Smooth muscle cell (in vitro differentiated cells): ENCODE results near the gene TESMIN. TPM values are rescaled to one million over a fixed set of nuclear protein-coding genes. Genes with fewer than 3 reads are reported as not detected.

ENCODE experiments used
- DNase-seq: peaks from one replicate; lab custom pipeline; 2025; ENCODE audit not compliant: unreplicated experiment; lab: John Stamatoyannopoulos, UW
- H2AFZ ChIP-seq: fragments of 200-600 bp; sonication (generic); 2 replicates; pipeline ENCODE4 v1.6.0; 2016; ENCODE audit warnings: antibody characterized with exemption, low read depth, mild to moderate bottlenecking
- H3F3A ChIP-seq: fragments of 200-600 bp; sonication (generic); 2 replicates; pipeline ENCODE4 v1.6.0; 2017; ENCODE audit warnings: antibody characterized with exemption, low read depth
- H3K27ac ChIP-seq: fragments of 200-600 bp; sonication (generic); 2 replicates; pipeline ENCODE4 v1.5.1; 2016; ENCODE audit warnings: low read depth, mild to moderate bottlenecking
- H3K27me3 ChIP-seq: fragments of 200-600 bp; sonication (generic); 2 replicates; pipeline ENCODE4 v1.6.1; 2016; ENCODE audit warnings: low read depth, mild to moderate bottlenecking
- H3K36me3 ChIP-seq: fragments of 200-600 bp; sonication (generic); 2 replicates; pipeline ENCODE4 v1.5.1; 2016; ENCODE audit warnings: low read depth
- H3K4me1 ChIP-seq: fragments of 200-600 bp; sonication (generic); 2 replicates; pipeline ENCODE4 v1.5.1; 2016; ENCODE audit warnings: low read depth
- H3K4me2 ChIP-seq: fragments of 200-600 bp; sonication (generic); 2 replicates; pipeline ENCODE4 v1.6.0; 2016; ENCODE audit warnings: mild to moderate bottlenecking
- H3K4me3 ChIP-seq: fragments of 200-600 bp; sonication (generic); 2 replicates; pipeline ENCODE4 v1.5.1; 2016; ENCODE audit warnings: mild to moderate bottlenecking
- H3K79me2 ChIP-seq: fragments of 200-600 bp; sonication (generic); 2 replicates; pipeline ENCODE4 v1.6.0; 2016; ENCODE audit warnings: low read depth, mild to moderate bottlenecking
- H3K9ac ChIP-seq: fragments of 200-600 bp; sonication (generic); 2 replicates; pipeline ENCODE4 v1.6.0; 2016; ENCODE audit warnings: low read depth
- H3K9me3 ChIP-seq: fragments of 200-600 bp; sonication (generic); replicated peaks from 2 replicates; pipeline ENCODE4 v1.5.1; 2016; ENCODE audit warnings: low read depth
- H4K20me1 ChIP-seq: fragments of 200-600 bp; sonication (generic); 2 replicates; pipeline ENCODE4 v1.6.0; 2016; ENCODE audit warnings: low read depth
- WGBS: methylation state at CpG from one replicate; pipeline ENCODE4 v1.1.7; 2016; ENCODE audit warnings: low lambda C conversion rate; 5-methylcytosine and 5-hydroxymethylcytosine counted together
- polyA plus RNA-seq: library from polyadenylated mRNA; unstranded; fragments of >200 nt; fragmentation: Nextera tagmentation; extraction: Ambion mirVana; gene quantifications from 2 replicates; pipeline ENCODE4 v1.2.1, GENCODE V29; 2016
- total RNA-seq: library from RNA; depleted of rRNA; stranded (reverse); fragments of >200 nt; gene quantifications from 2 replicates; pipeline ENCODE4 v1.2.3, GENCODE V29; 2014
- TF ChIP-seq, protein P1 (sequence below): fragments of 200-600 bp; sonication (generic); IDR thresholded peaks from 2 replicates; pipeline ENCODE4 v1.5.1; 2017; ENCODE audit warnings: borderline replicate concordance, mild to moderate bottlenecking, antibody characterized with exemption; ENCODE audit not compliant: insufficient read depth, poor library complexity, severe bottlenecking

TESMIN gene
- total and polyA plus RNA-seq, 2 experiments from 2014 or later: 0.45 to 4.8 TPM

DNA sequence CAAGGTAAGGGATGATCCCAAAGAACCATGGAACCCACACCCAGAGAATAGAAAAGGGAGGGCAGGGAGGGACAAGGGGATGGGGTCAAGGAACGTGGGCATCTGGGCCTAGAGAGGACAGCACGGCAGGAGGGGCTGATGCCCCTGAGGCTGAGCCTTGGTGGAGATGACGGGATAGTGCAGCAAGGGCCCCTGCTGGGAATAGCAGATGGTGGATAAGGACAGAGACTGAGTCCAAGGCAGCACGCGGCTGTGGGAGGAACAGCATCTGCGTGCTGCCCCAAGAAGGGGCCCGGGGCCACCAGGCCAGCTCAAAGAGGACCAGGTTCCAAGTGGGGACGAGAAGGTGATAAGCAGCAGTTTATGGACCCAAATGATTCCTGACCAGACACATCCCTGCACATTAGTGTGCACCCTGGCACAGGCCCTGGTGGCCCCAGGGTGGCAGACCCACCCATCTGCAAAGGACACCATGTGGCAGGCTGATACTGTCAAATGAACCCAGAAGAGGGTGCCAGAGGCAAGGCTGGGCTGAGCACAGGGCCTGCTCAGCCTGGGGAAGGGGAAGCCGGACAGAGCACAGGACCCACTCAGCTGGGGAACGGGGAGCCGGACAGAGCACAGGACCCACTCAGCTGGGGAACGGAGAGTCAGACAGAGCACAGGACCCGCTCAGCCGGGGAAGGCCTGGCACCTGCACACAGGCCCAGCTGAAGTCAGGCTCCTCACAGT, 12.8 kb upstream of the TESMIN start:
- H3K9me3 ChIP-seq: no peaks in the 10 kb centered on the region
- WGBS: 86% methylated on average over 14 of the region's 14 CpGs
- no peaks in the 10 kb centered on the region for H3K36me3 ChIP-seq
- no peaks in the 10 kb centered on the region for H3F3A ChIP-seq
- DNase-seq: no peak
- H2AFZ ChIP-seq: no peak overlapping the region
- H3K27me3 ChIP-seq: no peaks in the 10 kb centered on the region
- H3K4me2 ChIP-seq: no peak overlapping the region
- no peak overlapping the region for H3K27ac ChIP-seq
- no peaks in the 10 kb centered on the region for H3K4me1 ChIP-seq
- TF ChIP-seq, protein P1, sequence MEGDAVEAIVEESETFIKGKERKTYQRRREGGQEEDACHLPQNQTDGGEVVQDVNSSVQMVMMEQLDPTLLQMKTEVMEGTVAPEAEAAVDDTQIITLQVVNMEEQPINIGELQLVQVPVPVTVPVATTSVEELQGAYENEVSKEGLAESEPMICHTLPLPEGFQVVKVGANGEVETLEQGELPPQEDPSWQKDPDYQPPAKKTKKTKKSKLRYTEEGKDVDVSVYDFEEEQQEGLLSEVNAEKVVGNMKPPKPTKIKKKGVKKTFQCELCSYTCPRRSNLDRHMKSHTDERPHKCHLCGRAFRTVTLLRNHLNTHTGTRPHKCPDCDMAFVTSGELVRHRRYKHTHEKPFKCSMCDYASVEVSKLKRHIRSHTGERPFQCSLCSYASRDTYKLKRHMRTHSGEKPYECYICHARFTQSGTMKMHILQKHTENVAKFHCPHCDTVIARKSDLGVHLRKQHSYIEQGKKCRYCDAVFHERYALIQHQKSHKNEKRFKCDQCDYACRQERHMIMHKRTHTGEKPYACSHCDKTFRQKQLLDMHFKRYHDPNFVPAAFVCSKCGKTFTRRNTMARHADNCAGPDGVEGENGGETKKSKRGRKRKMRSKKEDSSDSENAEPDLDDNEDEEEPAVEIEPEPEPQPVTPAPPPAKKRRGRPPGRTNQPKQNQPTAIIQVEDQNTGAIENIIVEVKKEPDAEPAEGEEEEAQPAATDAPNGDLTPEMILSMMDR: no peak
- no peak overlapping the region for H3K9ac ChIP-seq
- H3K4me3 ChIP-seq: no peak overlapping the region
- no peaks in the 10 kb centered on the region for H3K79me2 ChIP-seq
- H4K20me1 ChIP-seq: no peaks in the 10 kb centered on the region

DNA sequence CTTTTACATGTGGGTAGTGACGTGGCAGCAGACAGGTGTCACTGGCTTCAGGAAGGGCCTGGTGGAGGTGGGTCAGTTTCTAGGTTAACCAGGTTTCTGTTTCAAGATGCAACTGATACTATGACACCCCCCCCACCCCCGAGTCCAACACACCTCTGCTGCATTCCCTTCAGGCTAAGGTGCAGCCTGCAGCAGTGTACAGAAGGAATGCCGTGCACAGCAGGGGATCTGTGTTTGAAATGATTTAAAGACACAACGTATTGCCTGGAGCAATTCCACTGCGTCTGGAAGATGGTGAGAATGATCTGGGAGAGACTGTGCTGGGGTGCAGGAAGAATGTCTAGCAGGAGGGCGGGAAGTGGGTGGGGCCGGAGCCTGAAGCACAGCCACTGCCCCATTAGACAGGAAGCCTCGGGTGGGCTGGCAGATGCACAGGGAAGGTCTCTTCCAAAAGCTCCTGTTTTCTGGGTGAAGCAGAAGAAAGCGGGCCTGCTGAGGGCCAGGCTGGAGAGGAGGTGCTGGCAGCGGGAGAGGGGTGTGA, 11.9 kb upstream of the TESMIN start:
- 56% methylated on average over 10 of the region's 10 CpGs for WGBS
- H4K20me1 ChIP-seq: no peaks in the 10 kb centered on the region
- TF ChIP-seq, protein P1: no peak
- no peaks in the 10 kb centered on the region for H3F3A ChIP-seq
- no peaks in the 10 kb centered on the region for H3K79me2 ChIP-seq
- no peak overlapping the region for H3K27ac ChIP-seq
- no peaks in the 10 kb centered on the region for H3K36me3 ChIP-seq
- DNase-seq: no peak
- no peak overlapping the region for H3K4me2 ChIP-seq
- no peak overlapping the region for H2AFZ ChIP-seq
- no peaks in the 10 kb centered on the region for H3K9me3 ChIP-seq
- H3K4me3 ChIP-seq: no peak overlapping the region
- no peaks in the 10 kb centered on the region for H3K27me3 ChIP-seq
- H3K4me1 ChIP-seq: no peaks in the 10 kb centered on the region
- no peak overlapping the region for H3K9ac ChIP-seq

DNA sequence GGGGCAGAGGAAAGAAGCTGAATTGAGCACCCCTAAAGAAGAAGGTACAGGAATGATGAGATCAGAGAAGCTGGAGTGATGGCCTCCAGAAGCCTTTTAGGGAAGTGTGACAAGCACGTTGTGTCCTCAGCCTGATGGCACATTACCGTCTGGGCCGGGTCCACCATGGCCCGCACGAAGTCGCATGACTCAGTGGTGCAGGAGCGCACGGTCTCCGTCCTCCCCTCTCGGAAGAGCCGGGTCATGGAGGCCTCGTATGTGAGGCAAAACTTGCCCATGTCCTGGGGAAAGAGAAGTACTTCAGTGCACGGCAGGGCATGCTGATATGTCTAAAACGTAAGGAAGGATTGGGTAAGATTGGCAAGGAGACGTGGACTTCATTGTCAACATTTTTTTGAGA, 11.2 kb upstream of the TESMIN start:
- no peak overlapping the region for H3K4me2 ChIP-seq
- no peak for DNase-seq
- H3K4me3 ChIP-seq: no peak overlapping the region
- no peaks in the 10 kb centered on the region for H3K79me2 ChIP-seq
- 85% methylated on average over 15 of the region's 15 CpGs for WGBS
- no peaks in the 10 kb centered on the region for H4K20me1 ChIP-seq
- TF ChIP-seq, protein P1: no peak
- no peaks in the 10 kb centered on the region for H3K9me3 ChIP-seq
- H3K9ac ChIP-seq: no peak overlapping the region
- H3K27ac ChIP-seq: no peak overlapping the region
- no peak overlapping the region for H2AFZ ChIP-seq
- no peaks in the 10 kb centered on the region for H3K4me1 ChIP-seq
- no peaks in the 10 kb centered on the region for H3K27me3 ChIP-seq
- H3K36me3 ChIP-seq: no peaks in the 10 kb centered on the region
- peaks cover under 1% of the 10 kb centered on the region for H3F3A ChIP-seq

DNA sequence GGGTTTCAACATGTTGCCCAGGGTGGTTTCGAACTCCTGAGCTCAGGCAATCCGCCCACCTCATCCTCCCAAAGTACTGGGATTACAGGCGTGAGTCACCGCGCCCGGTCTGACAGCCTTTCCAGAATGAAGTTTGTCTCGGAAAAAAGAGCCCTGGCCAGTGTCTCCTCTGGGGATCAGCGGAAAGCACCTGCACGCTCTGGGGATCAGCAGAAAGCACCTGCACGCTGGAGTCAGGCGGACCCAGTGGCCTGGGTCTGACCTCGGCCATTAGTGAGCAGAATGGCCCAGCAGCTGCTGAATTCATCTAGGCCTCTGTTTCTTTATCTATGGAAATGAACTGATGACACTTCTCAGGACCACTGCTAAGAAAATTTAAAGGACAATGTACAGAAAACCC, 10.5 kb upstream of the TESMIN start:
- H3K36me3 ChIP-seq: no peaks in the 10 kb centered on the region
- H3K4me1 ChIP-seq: no peaks in the 10 kb centered on the region
- H4K20me1 ChIP-seq: no peaks in the 10 kb centered on the region
- H3F3A ChIP-seq: peaks cover 4% of the 10 kb centered on the region
- no peak overlapping the region for H3K4me3 ChIP-seq
- no peaks in the 10 kb centered on the region for H3K79me2 ChIP-seq
- H3K9ac ChIP-seq: no peak overlapping the region
- WGBS: 82% methylated on average over 12 of the region's 12 CpGs
- H2AFZ ChIP-seq: no peak overlapping the region
- TF ChIP-seq, protein P1: no peak
- no peak overlapping the region for H3K4me2 ChIP-seq
- no peak overlapping the region for H3K27ac ChIP-seq
- H3K9me3 ChIP-seq: no peaks in the 10 kb centered on the region
- H3K27me3 ChIP-seq: no peaks in the 10 kb centered on the region
- DNase-seq: no peak
